Measurements from ENCODE around the gene TMEM255B. TPM values are rescaled to one million over a fixed set of nuclear protein-coding genes. Genes with fewer than 3 reads are reported as not detected.

Gene TMEM255B
- total and polyA plus RNA-seq, 2 of the 4 experiments (the other 2 are of a cell fraction) = 0.36 to 0.94 TPM

- TF ChIP-seq USF2 (IDR thresholded peaks at IDR 0.05; ENCODE audit: low read depth, low read length) (no peak), NFE2L2 (IDR thresholded peaks at IDR 0.05; ENCODE audit: low read depth, low read length) (no peak), RAD21 (IDR thresholded peaks at IDR 0.05; ENCODE audit: low read length) (no peak)
These were observed 61.0 kb downstream of the TMEM255B start (continued) for GRCh38 chr13:113819731-113820715.

Measured in IMR-90 (cell line).